ENCODE data around the gene ATAD1.

Gene ATAD1

DNA sequence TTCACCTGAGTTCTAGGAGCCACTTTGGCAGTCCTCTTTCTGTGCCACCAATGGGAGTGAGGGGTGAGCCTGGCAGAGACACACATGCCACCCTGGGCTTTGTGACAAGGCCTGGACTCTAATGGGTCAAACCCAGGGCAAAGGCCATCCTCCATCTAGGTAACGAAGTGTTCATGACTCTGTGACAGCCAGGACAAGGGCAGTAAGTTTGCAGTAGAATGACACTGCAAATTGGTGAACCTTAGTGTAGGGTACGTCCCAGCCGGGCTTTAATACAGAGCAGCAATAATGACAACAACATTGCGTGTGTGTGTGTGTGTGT, 115.1 kb downstream of the ATAD1 start:
- Histone ChIP-seq H3K36me3 (ENCODE audit: control insufficient read depth, insufficient read depth, low read length) (no peaks in the 10 kb centered on the region), H3K4me3 (ENCODE audit: low read depth, low read length) (no peak overlapping the region), H3K9ac (no peak overlapping the region), H3K27me3 (ENCODE audit: control insufficient read depth, insufficient read depth, low read length) (no peaks in the 10 kb centered on the region), H3K79me2 (no peaks in the 10 kb centered on the region), H3K4me1 (no peaks in the 10 kb centered on the region), H3K27ac (no peak overlapping the region), H2AFZ (no peak overlapping the region), H3K9me3 (ENCODE audit: control insufficient read depth, low read length) (no peaks in the 10 kb centered on the region), H3K4me2 (ENCODE audit: low read length) (no peak overlapping the region)
- TF ChIP-seq, protein P1, sequence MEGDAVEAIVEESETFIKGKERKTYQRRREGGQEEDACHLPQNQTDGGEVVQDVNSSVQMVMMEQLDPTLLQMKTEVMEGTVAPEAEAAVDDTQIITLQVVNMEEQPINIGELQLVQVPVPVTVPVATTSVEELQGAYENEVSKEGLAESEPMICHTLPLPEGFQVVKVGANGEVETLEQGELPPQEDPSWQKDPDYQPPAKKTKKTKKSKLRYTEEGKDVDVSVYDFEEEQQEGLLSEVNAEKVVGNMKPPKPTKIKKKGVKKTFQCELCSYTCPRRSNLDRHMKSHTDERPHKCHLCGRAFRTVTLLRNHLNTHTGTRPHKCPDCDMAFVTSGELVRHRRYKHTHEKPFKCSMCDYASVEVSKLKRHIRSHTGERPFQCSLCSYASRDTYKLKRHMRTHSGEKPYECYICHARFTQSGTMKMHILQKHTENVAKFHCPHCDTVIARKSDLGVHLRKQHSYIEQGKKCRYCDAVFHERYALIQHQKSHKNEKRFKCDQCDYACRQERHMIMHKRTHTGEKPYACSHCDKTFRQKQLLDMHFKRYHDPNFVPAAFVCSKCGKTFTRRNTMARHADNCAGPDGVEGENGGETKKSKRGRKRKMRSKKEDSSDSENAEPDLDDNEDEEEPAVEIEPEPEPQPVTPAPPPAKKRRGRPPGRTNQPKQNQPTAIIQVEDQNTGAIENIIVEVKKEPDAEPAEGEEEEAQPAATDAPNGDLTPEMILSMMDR (IDR thresholded peaks at IDR 0.05) = no peak

DNA sequence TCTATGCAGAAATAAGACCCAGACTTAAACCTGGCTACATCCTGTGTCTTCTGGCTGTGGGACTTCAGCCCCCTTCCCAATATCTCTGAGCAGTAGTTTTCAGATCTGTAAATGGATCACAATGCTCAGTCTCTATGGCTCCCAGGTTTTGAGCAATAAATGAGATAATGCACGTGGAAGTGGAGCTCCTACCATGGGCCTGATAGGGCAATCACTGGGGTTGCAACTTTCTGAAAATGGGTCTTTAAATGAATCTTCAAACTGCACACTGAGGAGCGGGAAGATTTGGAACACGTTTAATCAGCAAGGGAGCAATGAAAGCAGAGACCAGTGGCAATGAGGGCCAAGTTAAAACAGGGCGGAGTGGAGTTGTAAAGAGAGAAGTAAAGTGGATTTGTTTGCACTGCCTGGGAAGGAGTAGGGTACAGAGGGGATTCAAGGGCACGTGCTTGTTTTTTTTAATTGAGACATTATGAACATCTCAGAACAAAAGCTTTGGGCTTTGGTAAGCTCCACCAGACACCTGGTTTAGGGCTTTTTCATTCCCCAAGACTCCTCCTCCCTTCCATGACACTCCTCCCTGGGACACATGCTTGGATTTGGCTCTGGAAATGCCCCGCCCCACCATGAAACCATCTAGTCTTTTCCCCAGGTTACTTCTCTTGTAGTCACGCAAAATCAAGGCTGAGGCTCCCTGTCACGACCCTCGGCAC, 115.6 kb downstream of the ATAD1 start:
- Histone ChIP-seq H3K27ac (no peak overlapping the region), H3K9me3 (ENCODE audit: control insufficient read depth, low read length) (no peaks in the 10 kb centered on the region), H3K4me3 (ENCODE audit: low read depth, low read length) (no peak overlapping the region), H3K4me2 (ENCODE audit: low read length) (no peak overlapping the region), H3K9ac (no peak overlapping the region), H3K4me1 (no peaks in the 10 kb centered on the region), H3K79me2 (no peaks in the 10 kb centered on the region), H2AFZ (no peak overlapping the region), H3K36me3 (ENCODE audit: control insufficient read depth, insufficient read depth, low read length) (no peaks in the 10 kb centered on the region), H3K27me3 (ENCODE audit: control insufficient read depth, insufficient read depth, low read length) (no peaks in the 10 kb centered on the region)
- TF ChIP-seq, protein P1 (IDR thresholded peaks at IDR 0.05) = no peak
